Glutamatergic neuron (in vitro differentiated cells): Measurements from ENCODE around the gene CDC14A. TPM values are rescaled to one million over a fixed set of nuclear protein-coding genes. Genes with fewer than 3 reads are reported as not detected.

Source experiments
- DNase-seq: peaks from one replicate; pipeline ENCODE4 v3.0.0; 2022
- H3K27ac Mint-ChIP-seq: one replicate; pipeline ENCODE4 v1.8.0; 2020; ENCODE audit warnings: mild to moderate bottlenecking, mixed read lengths, inconsistent platforms; ENCODE audit not compliant: unreplicated experiment
- H3K27me3 Mint-ChIP-seq: one replicate; pipeline ENCODE4 v1.8.0; 2020; ENCODE audit warnings: mild to moderate bottlenecking, moderate library complexity, mixed read lengths, inconsistent platforms; ENCODE audit not compliant: unreplicated experiment
- H3K36me3 Mint-ChIP-seq: one replicate; pipeline ENCODE4 v1.8.0; 2020; ENCODE audit warnings: mild to moderate bottlenecking, mixed read lengths, inconsistent platforms; ENCODE audit not compliant: unreplicated experiment
- H3K4me1 Mint-ChIP-seq: one replicate; pipeline ENCODE4 v1.8.0; 2020; ENCODE audit warnings: mild to moderate bottlenecking, low read depth, mixed read lengths, inconsistent platforms; ENCODE audit not compliant: unreplicated experiment
- H3K4me3 Mint-ChIP-seq: one replicate; pipeline ENCODE4 v1.8.0; 2020; ENCODE audit warnings: mild to moderate bottlenecking, mixed read lengths, inconsistent platforms; ENCODE audit not compliant: unreplicated experiment
- H3K9me3 Mint-ChIP-seq: one replicate; pipeline ENCODE4 v1.8.0; 2020; ENCODE audit warnings: mild to moderate bottlenecking, moderate library complexity, mixed read lengths, inconsistent platforms; ENCODE audit not compliant: unreplicated experiment
- CTCF ChIP-seq: fragments of 200-600 bp; sonication (generic); IDR thresholded peaks from one replicate; pipeline ENCODE4 v1.5.0; 2021; ENCODE audit not compliant: partially characterized antibody, unreplicated experiment
- total RNA-seq: library from RNA; stranded (reverse); fragmentation: NEBNext Ultra II Directional; extraction: Animal tissue kit (Norgen Biotek cat#: 25700); gene quantifications from one replicate; pipeline ENCODE4 v1.2.1, GENCODE V29; 2021; ENCODE audit not compliant: unreplicated experiment

CDC14A gene
- total RNA-seq, 1 donor from 2014 or later = 9.2 TPM

DNA sequence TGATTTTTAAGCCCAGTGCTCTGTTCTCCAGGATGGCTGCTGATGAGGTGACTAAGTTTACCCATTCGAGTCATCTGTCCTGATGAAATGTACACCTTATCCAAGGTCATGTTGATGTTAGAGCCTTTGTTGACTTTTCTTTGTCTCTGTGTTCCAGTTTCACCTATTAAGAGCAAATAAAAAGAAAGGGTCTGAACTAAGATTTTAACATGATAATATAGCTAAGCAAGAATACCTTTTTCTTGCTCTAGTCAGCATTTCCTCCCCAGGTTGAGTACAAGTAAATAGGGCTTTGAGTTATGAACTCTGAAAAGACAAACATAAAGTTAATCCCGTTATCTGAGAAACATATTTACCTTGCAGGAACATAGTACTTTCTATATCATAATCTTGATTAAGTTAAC lies 133.6 kb downstream of the CDC14A start:
- TF ChIP-seq CTCF = no peak
- Mint-ChIP-seq H3K9me3 (no peaks in the 10 kb centered on the region), H3K4me3 (no peak overlapping the region), H3K4me1 (no peaks in the 10 kb centered on the region), H3K27ac (no peak overlapping the region), H3K36me3 (no peaks in the 10 kb centered on the region), H3K27me3 (no peaks in the 10 kb centered on the region)
- DNase-seq = no peak

DNA sequence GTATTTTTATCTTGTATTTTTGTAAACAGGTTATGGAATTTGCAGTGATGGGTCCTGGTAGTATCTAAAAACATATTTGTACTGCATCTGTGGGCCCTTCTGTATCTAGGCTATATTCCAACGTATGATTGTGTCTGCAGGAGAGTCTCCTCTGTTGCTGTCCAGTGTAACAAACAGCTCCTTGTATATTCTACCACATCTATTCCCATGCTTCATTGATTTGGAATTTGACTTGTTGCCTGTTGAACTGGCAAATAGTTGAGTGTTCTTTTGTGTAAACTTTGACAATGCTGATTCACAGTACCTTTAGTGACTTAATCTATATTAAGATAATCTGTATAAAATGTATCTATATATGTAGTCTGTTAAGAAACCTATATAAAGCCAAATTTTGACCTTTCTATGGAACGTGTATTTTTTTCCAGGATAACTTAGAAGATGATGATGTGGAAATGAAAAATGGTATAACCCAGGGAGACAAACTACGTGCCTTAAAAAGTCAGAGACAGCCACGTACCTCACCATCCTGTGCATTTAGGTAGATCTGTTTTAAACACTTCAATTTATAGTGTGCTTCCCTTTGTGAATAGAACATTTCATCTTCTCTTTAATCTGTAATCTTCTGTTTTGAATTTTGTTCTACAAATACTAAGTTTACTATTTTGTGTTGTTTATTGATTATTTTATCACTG lies 142.2 kb downstream of the CDC14A start:
- no peak for DNase-seq
- no peak for TF ChIP-seq CTCF
- no peaks in the 10 kb centered on the region for H3K9me3 Mint-ChIP-seq
- peaks cover 5% of the 10 kb centered on the region for H3K36me3 Mint-ChIP-seq
- H3K4me3 Mint-ChIP-seq = no peak overlapping the region
- peaks cover 3% of the 10 kb centered on the region for H3K4me1 Mint-ChIP-seq
- H3K27me3 Mint-ChIP-seq = peaks cover 2% of the 10 kb centered on the region
- H3K27ac Mint-ChIP-seq = no peak overlapping the region

GRCh38 chr1:100496896-100497295 lies 144.6 kb downstream of the CDC14A start:
- Mint-ChIP-seq H3K9me3 (no peaks in the 10 kb centered on the region), H3K4me1 (peaks cover 3% of the 10 kb centered on the region), H3K27ac (no peak overlapping the region), H3K4me3 (no peak overlapping the region), H3K36me3 (peaks cover 5% of the 10 kb centered on the region), H3K27me3 (peaks cover 2% of the 10 kb centered on the region)
- TF ChIP-seq CTCF = no peak
- DNase-seq = no peak

GRCh38 chr1:100497796-100498195 lies 145.5 kb downstream of the CDC14A start:
- H3K4me3 Mint-ChIP-seq = no peak overlapping the region
- no peak for TF ChIP-seq CTCF
- H3K4me1 Mint-ChIP-seq = peaks cover 3% of the 10 kb centered on the region
- H3K36me3 Mint-ChIP-seq = peaks cover 5% of the 10 kb centered on the region
- H3K27me3 Mint-ChIP-seq = peaks cover 2% of the 10 kb centered on the region
- no peaks in the 10 kb centered on the region for H3K9me3 Mint-ChIP-seq
- H3K27ac Mint-ChIP-seq = no peak overlapping the region
- DNase-seq = no peak

- Mint-ChIP-seq H3K9me3 (no peaks in the 10 kb centered on the region), H3K4me1 (peaks cover 3% of the 10 kb centered on the region), H3K27me3 (peaks cover 2% of the 10 kb centered on the region), H3K36me3 (peaks cover 5% of the 10 kb centered on the region), H3K4me3 (no peak overlapping the region), H3K27ac (no peak overlapping the region)
- TF ChIP-seq CTCF = no peak
- DNase-seq = no peak
Measured at GRCh38 chr1:100499194-100499811, 147.0 kb downstream of the CDC14A start.
